PC-3 (cell line): ENCODE data around the gene OR2AE1.

Experiments
- CTCF ChIP-seq: fragments of 300-600 bp; sonication (generic); conservative IDR thresholded peaks from 2 replicates; pipeline ENCODE4 v1.5.1; 2017; ENCODE audit warnings: antibody characterized with exemption, low read depth, mild to moderate bottlenecking, low read length
- EZH2 ChIP-seq: fragments of 300-600 bp; sonication (generic); IDR thresholded peaks from one replicate; pipeline ENCODE4 v1.6.1; 2017; ENCODE audit warnings: antibody characterized with exemption, mild to moderate bottlenecking, low read length; ENCODE audit not compliant: unreplicated experiment

DNA sequence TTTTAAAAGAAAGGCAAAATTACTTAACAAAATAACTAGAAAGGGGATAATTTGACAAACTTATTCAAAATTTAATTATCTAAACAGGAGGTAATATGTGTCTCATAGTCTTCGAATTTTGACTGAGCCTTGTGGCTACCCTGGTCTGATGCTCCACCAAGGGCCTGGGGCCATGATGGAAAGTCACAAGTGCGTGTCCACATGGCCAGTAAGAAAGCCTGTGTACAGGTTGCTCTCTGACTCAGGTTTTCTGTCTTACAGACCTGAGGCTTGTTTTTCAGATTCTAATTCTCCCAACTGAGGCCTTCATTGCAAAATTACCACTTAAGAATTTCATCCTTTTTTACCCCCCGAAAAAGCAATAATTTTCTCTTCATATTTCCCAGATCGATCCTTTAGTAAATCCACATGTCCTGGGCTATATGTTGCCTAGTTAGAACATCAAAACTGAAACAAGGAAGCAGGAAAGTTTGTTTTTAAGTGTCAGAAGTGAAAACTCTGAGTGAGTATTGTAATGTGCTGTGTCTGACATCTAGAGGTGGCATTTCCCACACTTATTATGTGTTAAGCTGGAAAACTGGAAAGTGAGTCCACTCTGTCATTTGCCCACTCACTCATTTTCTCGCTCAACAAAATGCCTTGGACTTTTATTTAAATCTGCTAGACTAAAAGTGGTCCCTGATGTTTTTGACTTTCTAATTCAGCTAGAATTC lies 39.0 kb downstream of the OR2AE1 start:
- TF ChIP-seq CTCF (peak; percentile 46), EZH2 (no peak)
